PC-9 (cell line): ENCODE data around the gene URB1.

Experiments
- EZH2 ChIP-seq: fragments of 200-600 bp; sonication (generic); IDR thresholded peaks from 2 replicates; pipeline ENCODE4 v1.8.0; 2017; ENCODE audit warnings: antibody characterized with exemption, low read depth
- TF ChIP-seq, protein P1 (sequence below): fragments of 200-600 bp; sonication (generic); conservative IDR thresholded peaks from 2 replicates; pipeline ENCODE4 v1.6.1; 2017; ENCODE audit warnings: mixed run types, antibody characterized with exemption, mild to moderate bottlenecking, moderate library complexity

DNA sequence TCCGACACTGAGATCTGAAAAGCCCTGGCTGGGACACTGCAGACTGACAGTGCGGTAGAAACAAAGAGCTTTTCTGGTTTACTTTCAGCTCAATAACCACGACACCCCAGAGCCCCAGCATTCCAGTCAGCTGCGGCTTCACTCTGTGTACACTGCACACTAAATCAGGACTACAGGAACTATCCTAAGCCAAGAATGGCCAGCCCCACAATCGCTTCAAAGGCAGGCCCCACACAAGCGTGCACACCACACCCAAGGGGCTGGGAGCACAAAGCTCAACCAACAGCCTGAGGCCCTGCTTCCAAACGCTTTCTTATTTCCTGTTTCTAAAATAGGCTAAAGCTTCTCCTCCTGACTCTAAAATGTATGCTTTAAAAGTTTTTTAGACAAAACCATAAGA is 28.4 kb downstream of the URB1 start:
- TF ChIP-seq, protein P1, sequence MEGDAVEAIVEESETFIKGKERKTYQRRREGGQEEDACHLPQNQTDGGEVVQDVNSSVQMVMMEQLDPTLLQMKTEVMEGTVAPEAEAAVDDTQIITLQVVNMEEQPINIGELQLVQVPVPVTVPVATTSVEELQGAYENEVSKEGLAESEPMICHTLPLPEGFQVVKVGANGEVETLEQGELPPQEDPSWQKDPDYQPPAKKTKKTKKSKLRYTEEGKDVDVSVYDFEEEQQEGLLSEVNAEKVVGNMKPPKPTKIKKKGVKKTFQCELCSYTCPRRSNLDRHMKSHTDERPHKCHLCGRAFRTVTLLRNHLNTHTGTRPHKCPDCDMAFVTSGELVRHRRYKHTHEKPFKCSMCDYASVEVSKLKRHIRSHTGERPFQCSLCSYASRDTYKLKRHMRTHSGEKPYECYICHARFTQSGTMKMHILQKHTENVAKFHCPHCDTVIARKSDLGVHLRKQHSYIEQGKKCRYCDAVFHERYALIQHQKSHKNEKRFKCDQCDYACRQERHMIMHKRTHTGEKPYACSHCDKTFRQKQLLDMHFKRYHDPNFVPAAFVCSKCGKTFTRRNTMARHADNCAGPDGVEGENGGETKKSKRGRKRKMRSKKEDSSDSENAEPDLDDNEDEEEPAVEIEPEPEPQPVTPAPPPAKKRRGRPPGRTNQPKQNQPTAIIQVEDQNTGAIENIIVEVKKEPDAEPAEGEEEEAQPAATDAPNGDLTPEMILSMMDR, result no peak
- no peak for TF ChIP-seq EZH2
